HG02884 (cell line): Measurements from ENCODE around the gene GGN.

ENCODE experiments used
- ATAC-seq: cut with Tn5 transposase; IDR thresholded peaks from one replicate; pipeline ENCODE4 v1.9.1; 2021; ENCODE audit warnings: mild to moderate bottlenecking, moderate library complexity; ENCODE audit not compliant: unreplicated experiment

Gene GGN

GRCh38 chr19:38388349-38389100 lies 691 bp upstream of the GGN start, which contains the start of gene SPRED3:
Gene SPRED3 (plus strand): TSS chr19:38388697. CDS start chr19:38390303, 1,606 bp downstream.
- ATAC-seq, result no peak

- no peak for ATAC-seq
Measured at GRCh38 chr19:38386971-38387549, 774 bp downstream of the GGN start.

GRCh38 chr19:38386300-38386970 lies 1.4 kb downstream of the GGN start:
- ATAC-seq, result no peak

- no peak for ATAC-seq
Measured at GRCh38 chr19:38385804-38386257, 2.0 kb downstream of the GGN start.

- no peak for ATAC-seq
Measured at GRCh38 chr19:38385057-38385803, 2.6 kb downstream of the GGN start.

- ATAC-seq, result no peak
Measured at GRCh38 chr19:38384209-38385027, 3.4 kb downstream of the GGN start.

GRCh38 chr19:38383743-38384142 lies 4.1 kb downstream of the GGN start:
- ATAC-seq, result no peak

- ATAC-seq, result no peak
Measured at GRCh38 chr19:38383184-38383583, 4.7 kb downstream of the GGN start.

GRCh38 chr19:38381138-38381537 lies 6.7 kb downstream of the GGN start:
- no peak for ATAC-seq

- ATAC-seq, result no peak
Measured at GRCh38 chr19:38378866-38379265, 9.0 kb downstream of the GGN start.

- no peak for ATAC-seq
Measured at GRCh38 chr19:38377052-38377451, 10.8 kb downstream of the GGN start.

- no peak for ATAC-seq
Measured at GRCh38 chr19:38376576-38376975, 11.3 kb downstream of the GGN start.

GRCh38 chr19:38375748-38376147 lies 12.1 kb downstream of the GGN start:
- ATAC-seq, result no peak

GRCh38 chr19:38375098-38375493 lies 12.7 kb downstream of the GGN start:
- no peak for ATAC-seq

- ATAC-seq, result peak; percentile 89
Measured at GRCh38 chr19:38374332-38375097, 13.3 kb downstream of the GGN start, which contains the start of gene PSMD8. Gene PSMD8 (plus strand): TSS chr19:38374571. CDS start chr19:38374602, 31 bp downstream.

GRCh38 chr19:38373907-38374331 lies 13.9 kb downstream of the GGN start:
- no peak for ATAC-seq

GRCh38 chr19:38371081-38371480 lies 16.8 kb downstream of the GGN start:
- no peak for ATAC-seq

GRCh38 chr19:38370299-38370698 lies 17.5 kb downstream of the GGN start:
- no peak for ATAC-seq

- ATAC-seq, result no peak
Measured at GRCh38 chr19:38369584-38369983, 18.2 kb downstream of the GGN start.
